Osteocyte (in vitro differentiated cells): ENCODE measurements around the gene UGDH. TPM values are rescaled to one million over a fixed set of nuclear protein-coding genes. Genes with fewer than 3 reads are reported as not detected.

Source experiments
- DNase-seq: peaks from one replicate; pipeline ENCODE4 v3.0.0; 2021; ENCODE audit warnings: mixed read lengths; ENCODE audit not compliant: unreplicated experiment; ENCODE audit errors: extremely low spot score
- H3K27ac Mint-ChIP-seq: one replicate; pipeline ENCODE4 v1.8.0; 2021; ENCODE audit warnings: mild to moderate bottlenecking, mixed read lengths; ENCODE audit not compliant: unreplicated experiment
- H3K27me3 Mint-ChIP-seq: one replicate; pipeline ENCODE4 v1.8.0; 2021; ENCODE audit warnings: mixed read lengths; ENCODE audit not compliant: unreplicated experiment
- H3K36me3 Mint-ChIP-seq: one replicate; pipeline ENCODE4 v1.8.0; 2021; ENCODE audit warnings: mixed read lengths; ENCODE audit not compliant: unreplicated experiment
- H3K4me1 Mint-ChIP-seq: one replicate; pipeline ENCODE4 v1.8.0; 2021; ENCODE audit warnings: mixed read lengths; ENCODE audit not compliant: unreplicated experiment
- H3K4me3 Mint-ChIP-seq: one replicate; pipeline ENCODE4 v1.8.0; 2021; ENCODE audit warnings: mild to moderate bottlenecking, moderate library complexity, mixed read lengths; ENCODE audit not compliant: unreplicated experiment
- H3K9me3 Mint-ChIP-seq: one replicate; pipeline ENCODE4 v1.8.0; 2021; ENCODE audit warnings: mixed read lengths; ENCODE audit not compliant: unreplicated experiment
- total RNA-seq: library from RNA; stranded (reverse); gene quantifications from 2 replicates; pipeline ENCODE4 v1.2.1, GENCODE V29; 2021
- TF ChIP-seq, protein P1 (sequence below): fragments of 200-600 bp; sonication (generic); IDR thresholded peaks from 2 replicates; pipeline ENCODE4 v1.5.0; 2021; ENCODE audit warnings: antibody characterized with exemption, mild to moderate bottlenecking, moderate library complexity

Gene UGDH
- total RNA-seq, 1 donor from 2014 or later, result 200 TPM

DNA sequence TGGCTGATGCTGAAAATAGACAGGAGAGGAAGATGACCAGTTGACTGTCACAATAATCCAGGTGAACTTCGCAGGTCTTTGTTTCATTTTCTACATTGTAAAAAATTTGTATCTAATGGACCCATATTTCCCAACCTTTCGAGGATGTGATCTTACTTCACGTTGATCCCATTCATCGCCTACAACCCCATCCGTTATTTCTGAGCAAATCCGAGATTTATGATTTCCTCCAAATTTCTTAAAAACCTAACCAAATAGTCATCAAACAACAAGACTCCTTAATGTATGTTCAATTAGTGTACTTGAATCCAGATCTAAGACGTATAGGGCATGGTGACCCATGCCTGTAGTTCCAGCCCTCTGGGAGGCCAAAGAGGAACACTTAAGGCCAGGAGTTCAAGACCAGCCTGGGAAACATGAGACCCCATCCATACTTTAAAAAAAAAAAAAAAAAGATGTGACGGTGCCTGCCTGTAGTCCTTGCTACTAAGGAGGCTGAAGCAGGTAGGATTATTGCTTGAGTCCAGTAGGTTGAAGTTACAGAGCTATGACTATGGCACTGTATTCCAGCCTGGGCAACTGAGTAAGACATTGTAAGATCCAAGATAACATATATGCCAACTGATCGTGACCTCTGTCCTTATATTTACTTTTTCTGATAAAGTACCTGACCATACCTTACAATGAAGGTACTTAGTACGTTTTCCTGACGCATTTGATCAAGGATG, 74.2 kb downstream of the UGDH start:
- Mint-ChIP-seq H3K27ac (no peak overlapping the region), H3K27me3 (no peaks in the 10 kb centered on the region), H3K36me3 (peaks cover 66% of the 10 kb centered on the region), H3K4me3 (no peak overlapping the region), H3K9me3 (no peaks in the 10 kb centered on the region), H3K4me1 (peaks cover 26% of the 10 kb centered on the region)
- no peak for DNase-seq
- TF ChIP-seq, protein P1, sequence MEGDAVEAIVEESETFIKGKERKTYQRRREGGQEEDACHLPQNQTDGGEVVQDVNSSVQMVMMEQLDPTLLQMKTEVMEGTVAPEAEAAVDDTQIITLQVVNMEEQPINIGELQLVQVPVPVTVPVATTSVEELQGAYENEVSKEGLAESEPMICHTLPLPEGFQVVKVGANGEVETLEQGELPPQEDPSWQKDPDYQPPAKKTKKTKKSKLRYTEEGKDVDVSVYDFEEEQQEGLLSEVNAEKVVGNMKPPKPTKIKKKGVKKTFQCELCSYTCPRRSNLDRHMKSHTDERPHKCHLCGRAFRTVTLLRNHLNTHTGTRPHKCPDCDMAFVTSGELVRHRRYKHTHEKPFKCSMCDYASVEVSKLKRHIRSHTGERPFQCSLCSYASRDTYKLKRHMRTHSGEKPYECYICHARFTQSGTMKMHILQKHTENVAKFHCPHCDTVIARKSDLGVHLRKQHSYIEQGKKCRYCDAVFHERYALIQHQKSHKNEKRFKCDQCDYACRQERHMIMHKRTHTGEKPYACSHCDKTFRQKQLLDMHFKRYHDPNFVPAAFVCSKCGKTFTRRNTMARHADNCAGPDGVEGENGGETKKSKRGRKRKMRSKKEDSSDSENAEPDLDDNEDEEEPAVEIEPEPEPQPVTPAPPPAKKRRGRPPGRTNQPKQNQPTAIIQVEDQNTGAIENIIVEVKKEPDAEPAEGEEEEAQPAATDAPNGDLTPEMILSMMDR, result no peak

DNA sequence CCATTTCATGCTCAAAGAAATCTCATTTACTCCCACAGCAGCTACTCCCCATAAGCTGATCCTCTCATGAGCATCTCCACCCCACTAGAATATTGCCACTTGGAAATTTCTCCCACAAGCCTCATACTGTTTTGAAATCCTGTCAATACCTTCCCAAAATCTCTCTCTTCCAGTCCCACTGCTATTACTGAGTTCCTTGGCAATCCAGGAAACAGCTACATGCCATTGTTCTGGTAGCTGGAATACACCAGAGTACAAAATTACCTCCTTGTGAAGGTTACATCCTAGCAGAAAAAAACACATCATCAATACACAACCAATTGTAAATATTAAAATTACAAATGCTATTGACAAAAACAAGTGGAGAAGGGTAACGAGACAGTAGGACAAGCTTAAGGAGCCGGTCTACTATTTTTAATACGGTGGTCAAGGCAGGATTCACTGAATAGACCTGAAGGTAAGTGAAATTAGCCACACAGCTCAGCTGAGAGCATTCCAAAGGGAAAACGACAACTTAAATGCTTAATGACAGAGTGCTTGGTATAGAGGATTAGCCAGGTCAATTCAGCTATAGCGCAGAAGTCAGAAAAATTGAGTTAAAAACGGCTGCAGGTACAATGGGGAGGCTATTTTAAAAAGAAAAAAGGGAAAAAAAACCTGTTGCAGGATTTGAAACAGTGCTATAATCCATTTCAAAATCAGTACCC, 74.9 kb downstream of the UGDH start:
- peaks cover 19% of the 10 kb centered on the region for H3K4me1 Mint-ChIP-seq
- H3K36me3 Mint-ChIP-seq, result peaks cover 61% of the 10 kb centered on the region
- TF ChIP-seq, protein P1, result no peak
- no peak overlapping the region for H3K4me3 Mint-ChIP-seq
- no peak overlapping the region for H3K27ac Mint-ChIP-seq
- no peaks in the 10 kb centered on the region for H3K27me3 Mint-ChIP-seq
- H3K9me3 Mint-ChIP-seq, result no peaks in the 10 kb centered on the region
- no peak for DNase-seq

DNA sequence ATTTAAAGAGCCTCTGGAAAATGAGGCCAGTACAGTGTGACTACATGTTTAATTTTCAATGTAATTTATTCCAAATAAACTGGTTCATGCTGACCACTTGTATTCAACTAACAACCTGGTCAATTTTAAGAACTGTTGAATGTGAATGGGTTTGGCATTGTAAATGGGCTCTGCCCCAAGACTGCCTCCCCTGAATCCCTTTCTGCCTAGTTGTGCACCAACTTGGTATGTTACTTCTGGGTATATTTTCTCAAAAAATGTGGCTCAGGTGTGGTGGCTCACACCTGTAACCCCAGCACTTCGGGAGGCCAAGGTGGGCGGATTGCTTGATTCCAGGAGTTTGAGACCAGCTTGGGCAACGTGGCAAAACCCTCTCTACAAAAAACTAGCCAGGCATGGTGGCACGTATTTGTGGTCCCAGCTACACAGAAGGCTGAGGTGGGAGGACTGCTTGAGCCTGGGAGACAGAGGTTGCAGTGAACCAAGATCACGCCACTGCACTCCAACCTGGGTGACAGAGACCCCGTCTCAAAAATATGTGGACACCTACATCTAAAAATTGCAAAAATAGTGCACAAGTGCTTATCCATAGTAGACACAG, 75.7 kb downstream of the UGDH start:
- TF ChIP-seq, protein P1, result no peak
- Mint-ChIP-seq H3K4me3 (no peak overlapping the region), H3K27ac (no peak overlapping the region), H3K27me3 (no peaks in the 10 kb centered on the region), H3K36me3 (peaks cover 53% of the 10 kb centered on the region), H3K4me1 (peaks cover 11% of the 10 kb centered on the region), H3K9me3 (no peaks in the 10 kb centered on the region)
- no peak for DNase-seq

DNA sequence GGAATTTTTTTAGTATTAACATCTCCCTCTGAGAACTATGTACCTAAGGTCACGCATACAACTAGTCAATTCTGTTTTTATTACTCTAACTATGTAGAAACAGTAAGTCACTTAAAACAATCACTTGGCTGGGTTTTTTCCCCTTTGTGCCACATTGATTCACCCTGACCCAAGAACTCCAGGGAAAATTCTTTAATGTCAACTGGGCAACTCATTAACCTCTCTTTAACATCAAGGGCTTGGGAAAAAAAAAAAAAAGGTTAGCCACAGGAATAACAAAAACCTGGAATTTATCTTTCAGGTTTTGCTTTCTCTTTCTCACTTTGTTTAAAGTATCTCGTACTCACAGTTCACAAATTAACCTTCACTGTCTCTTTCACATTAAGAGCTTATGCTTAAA, 76.6 kb downstream of the UGDH start:
- no peak overlapping the region for H3K27ac Mint-ChIP-seq
- H3K36me3 Mint-ChIP-seq, result peaks cover 44% of the 10 kb centered on the region
- no peaks in the 10 kb centered on the region for H3K9me3 Mint-ChIP-seq
- H3K4me3 Mint-ChIP-seq, result no peak overlapping the region
- DNase-seq, result no peak
- no peaks in the 10 kb centered on the region for H3K27me3 Mint-ChIP-seq
- TF ChIP-seq, protein P1, result no peak
- peaks cover 4% of the 10 kb centered on the region for H3K4me1 Mint-ChIP-seq

Other genes with a start within 250 kb of the UGDH start
- gene RFC1, start 161.1 kb downstream of the UGDH start, total RNA-seq, result 44.6 and 48.8 TPM in 2 replicates
- gene KLB, start 120.5 kb downstream of the UGDH start, total RNA-seq, result not detected in 2 replicates
- 1,144 and 1,147 TPM in 2 replicates for gene RPL9, start 68.5 kb downstream of the UGDH start, total RNA-seq
- 10.9 and 13.8 TPM in 2 replicates for gene LIAS, start 68.4 kb downstream of the UGDH start, total RNA-seq
- 67.1 and 73.5 TPM in 2 replicates for gene SMIM14, start 111.4 kb upstream of the UGDH start, total RNA-seq
- 70.3 and 77.3 TPM in 2 replicates for gene UBE2K, start 170.7 kb upstream of the UGDH start, total RNA-seq